Measurements from ENCODE around the gene FASTKD3. TPM values are rescaled to one million over a fixed set of nuclear protein-coding genes. Genes with fewer than 3 reads are reported as not detected.

Gene FASTKD3
- total RNA-seq, 1 experiment from 2014 or later: 9.9 TPM

- ATAC-seq: no peak
- H3K9me3 ChIP-seq (ENCODE audit: control insufficient read depth, insufficient read depth, low read depth, low read length): no peaks in the 10 kb centered on the region
- in situ Hi-C loops (cut with HindIII; ENCODE audit: low pct_unique_long_range_greater_than_20kb, low sequenced_read_pairs): no loop called here
- no peaks in the 10 kb centered on the region for H3K4me1 ChIP-seq (ENCODE audit: control insufficient read depth, insufficient read depth, low read length)
- no peak overlapping the region for H3K27ac ChIP-seq (ENCODE audit: low read length)
- no peaks in the 10 kb centered on the region for H3K27me3 ChIP-seq (ENCODE audit: control insufficient read depth, insufficient read depth, low read length)
- intact Hi-C loops (cut with micrococcal nuclease; ENCODE audit: unreplicated experiment): no loop called here
- ChIA-PET CTCF (no interaction called here), POLR2A (no interaction called here)
- TF ChIP-seq SIN3A (IDR thresholded peaks at IDR 0.05; ENCODE audit: borderline replicate concordance, insufficient read depth, low read depth, low read length) (no peak), CTCF (IDR thresholded peaks at IDR 0.05) (peak; percentile 39)
- H3K4me3 ChIP-seq (ENCODE audit: low read depth in 2 of 2, low read length in 2 of 2): no peak overlapping the region
- BruUV-seq (replicated peaks): no TSS peak
- no peak for DNase-seq (ENCODE audit: low read depth, low spot score)
- H3K36me3 ChIP-seq (ENCODE audit: control insufficient read depth, insufficient read depth, low read length): peaks cover 52% of the 10 kb centered on the region
Measured at GRCh38 chr5:7897014-7897600, 28.3 kb upstream of the FASTKD3 start.

GRCh38 chr5:7894860-7895259 is 26.0 kb upstream of the FASTKD3 start:
- Histone ChIP-seq H3K9me3 (ENCODE audit: control insufficient read depth, insufficient read depth, low read depth, low read length) (no peaks in the 10 kb centered on the region), H3K27ac (ENCODE audit: low read length) (no peak overlapping the region), H3K4me3 (ENCODE audit: low read depth in 2 of 2, low read length in 2 of 2) (no peak overlapping the region), H3K27me3 (ENCODE audit: control insufficient read depth, insufficient read depth, low read length) (no peaks in the 10 kb centered on the region), H3K4me1 (ENCODE audit: control insufficient read depth, insufficient read depth, low read length) (no peaks in the 10 kb centered on the region), H3K36me3 (ENCODE audit: control insufficient read depth, insufficient read depth, low read length) (peaks cover 57% of the 10 kb centered on the region)
- ATAC-seq (no peak), DNase-seq (ENCODE audit: low read depth, low spot score) (no peak)
- in situ Hi-C loops (cut with HindIII; ENCODE audit: low pct_unique_long_range_greater_than_20kb, low sequenced_read_pairs) (no loop called here), intact Hi-C loops (cut with micrococcal nuclease; ENCODE audit: unreplicated experiment) (no loop called here)
- no TSS peak for BruUV-seq (replicated peaks)
- CTCF ChIA-PET: no interaction called here
- TF ChIP-seq CTCF (IDR thresholded peaks at IDR 0.05) (no peak), SIN3A (IDR thresholded peaks at IDR 0.05; ENCODE audit: borderline replicate concordance, insufficient read depth, low read depth, low read length) (no peak), POLR2AphosphoS5 (IDR thresholded peaks at IDR 0.05; ENCODE audit: low read depth, low read length) (no peak), REST (IDR thresholded peaks at IDR 0.05; ENCODE audit: insufficient read depth in 1 of 2, low read depth in 2 of 2, low read length in 1 of 2) (no peak), TCF7L2 (IDR thresholded peaks at IDR 0.05; ENCODE audit: low read depth, low read length) (no peak)
- POLR2A ChIA-PET: no interaction called here

All from Panc1 (cell line).